Medulla oblongata (tissue), 1 donor: ENCODE data around the gene TMEM184A.

ENCODE experiments used
- DNase-seq: peaks from one replicate; pipeline ENCODE4 v3.0.0-alpha.2; 2015; ENCODE audit errors: extremely low spot score

Gene TMEM184A

DNA sequence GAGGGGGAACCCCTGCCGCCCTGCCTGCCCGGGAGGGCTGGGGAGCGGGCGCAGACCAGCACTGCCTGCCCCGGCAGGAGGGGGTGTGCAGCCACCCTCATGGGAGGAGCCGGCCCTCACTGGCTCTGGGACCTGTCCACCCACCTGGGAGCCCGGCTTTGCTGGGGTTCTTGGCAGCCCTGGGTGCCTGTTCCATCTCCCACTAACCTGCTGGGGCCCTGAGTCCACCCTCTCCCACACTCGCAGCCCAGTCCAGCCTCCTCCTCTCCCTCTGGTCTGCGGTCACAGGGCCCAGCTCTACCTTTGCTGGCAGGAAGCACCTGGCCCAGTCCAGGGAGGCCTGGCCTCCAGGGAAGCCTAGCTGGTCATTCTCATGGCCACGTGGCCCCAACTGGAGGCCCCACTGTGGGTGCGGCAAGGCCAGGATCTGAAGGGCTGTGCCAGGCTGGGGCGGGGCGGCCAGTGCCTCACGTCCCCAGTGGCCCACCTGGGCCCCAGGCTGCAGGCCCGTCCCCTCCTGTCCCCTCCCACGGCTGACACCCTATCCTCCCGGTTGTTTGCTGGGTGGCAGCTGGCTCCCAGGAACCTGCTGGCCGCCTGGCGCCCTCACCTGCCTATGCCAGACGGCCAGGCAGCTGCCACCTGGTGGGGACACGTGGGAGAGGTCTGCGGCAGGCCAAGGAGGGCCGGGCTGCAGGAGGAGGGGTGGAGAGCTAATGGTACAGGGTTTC is at the start of gene TMEM184A:
Gene TMEM184A, minus strand, starts transcription at position 393 of the 731 bp plus-strand sequence. CDS start 721 bp downstream, outside the sequence.
- DNase-seq: no peak

- no peak for DNase-seq
Measured at GRCh38 chr7:1604383-1604782, 48.4 kb upstream of the TMEM184A start.

GRCh38 chr7:1603346-1604225 is 47.6 kb upstream of the TMEM184A start:
- no peak for DNase-seq

- DNase-seq: no peak
Measured at GRCh38 chr7:1602386-1602785, 46.4 kb upstream of the TMEM184A start.

GRCh38 chr7:1601956-1602355 is 46.0 kb upstream of the TMEM184A start:
- no peak for DNase-seq

- no peak for DNase-seq
Measured at GRCh38 chr7:1599640-1600395, 43.8 kb upstream of the TMEM184A start.

DNA sequence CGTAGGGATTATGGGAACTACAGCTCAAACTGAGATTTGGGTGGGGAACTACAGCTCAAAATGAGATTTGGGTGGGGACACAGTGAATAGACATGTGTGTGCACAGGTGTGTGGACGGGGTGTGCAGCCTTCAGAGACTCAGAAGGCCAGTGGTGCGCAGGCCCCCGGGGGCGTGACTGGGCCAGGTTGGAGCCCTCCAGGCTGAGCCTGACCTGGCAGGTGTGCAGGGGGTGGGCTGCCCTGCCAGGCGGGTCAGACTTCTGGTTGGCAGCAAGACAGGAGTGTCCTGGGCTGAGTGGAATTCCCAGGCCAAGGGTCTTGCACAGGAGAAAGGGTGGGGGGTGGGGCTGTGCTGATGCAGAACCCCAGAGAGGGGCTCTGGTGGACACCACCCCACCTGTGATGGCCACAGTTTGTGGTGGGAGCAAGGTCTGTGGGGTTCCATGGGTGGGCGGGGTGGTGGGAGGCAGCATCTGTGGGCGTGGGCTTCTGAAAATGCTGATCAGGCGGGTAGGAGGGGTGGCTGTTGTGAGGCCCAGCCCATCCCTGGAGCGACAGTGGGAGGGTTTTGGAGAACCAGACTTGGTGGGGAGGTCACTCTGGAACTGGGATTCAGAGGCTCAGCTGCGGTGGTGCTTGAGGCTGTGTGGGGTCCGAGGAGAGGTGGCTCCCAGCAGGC is 43.1 kb upstream of the TMEM184A start:
- DNase-seq: no peak

GRCh38 chr7:1598286-1598685 is 42.3 kb upstream of the TMEM184A start:
- no peak for DNase-seq

DNA sequence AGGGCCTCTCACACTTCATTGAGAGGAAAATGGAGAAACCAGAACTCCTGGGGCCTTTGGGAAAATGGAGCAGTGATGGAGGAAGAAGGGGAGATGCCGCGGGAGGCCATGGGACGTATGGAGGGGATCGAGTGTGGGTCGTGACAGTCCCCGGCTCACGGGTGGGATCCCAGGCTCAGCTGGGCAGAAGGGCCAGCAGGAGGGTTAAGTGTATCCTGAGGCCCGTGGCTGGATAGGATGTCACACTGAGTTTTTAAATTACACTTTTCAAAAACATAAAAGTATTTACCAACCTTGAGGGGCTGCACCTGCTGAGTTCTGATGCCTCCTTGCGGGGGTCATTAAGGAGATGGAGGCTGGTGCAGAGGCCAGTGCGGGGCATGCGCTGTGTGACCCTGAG is 41.8 kb upstream of the TMEM184A start:
- no peak for DNase-seq

DNA sequence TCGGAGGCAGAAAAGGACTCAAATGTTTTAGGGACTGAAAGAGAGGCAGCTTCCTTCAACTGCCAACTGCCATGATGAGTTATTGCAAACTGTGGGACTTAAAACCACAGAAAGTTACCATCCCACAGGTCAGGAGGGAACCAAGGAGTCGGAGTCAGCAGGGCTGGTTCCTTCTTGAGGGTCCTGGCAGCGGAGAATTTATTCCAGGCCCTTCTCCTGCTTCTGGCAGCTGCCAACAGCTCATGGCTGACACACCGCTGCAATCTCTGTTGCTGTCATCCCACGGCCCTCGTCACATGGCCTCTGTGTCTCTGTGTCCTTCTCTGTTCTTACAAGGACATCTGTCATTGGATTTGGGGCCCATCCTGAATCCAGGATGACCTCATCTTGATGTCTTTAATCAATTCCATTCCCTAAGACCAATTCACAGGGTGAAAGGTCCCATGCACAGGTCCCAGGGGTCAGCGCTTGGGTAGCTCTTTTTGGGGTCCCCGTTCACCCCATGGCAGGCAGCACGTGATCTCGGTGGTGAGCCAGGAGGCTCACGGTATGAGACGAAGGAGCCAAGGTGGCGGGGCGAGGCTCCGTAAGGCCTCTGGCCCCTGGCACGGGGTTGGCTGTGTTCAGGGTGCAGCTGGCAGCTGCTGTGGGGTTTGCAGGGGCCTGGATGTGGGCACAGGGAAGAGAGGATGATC is 41.2 kb upstream of the TMEM184A start:
- DNase-seq: no peak

GRCh38 chr7:1596181-1597043 is 40.4 kb upstream of the TMEM184A start:
- DNase-seq: no peak

DNA sequence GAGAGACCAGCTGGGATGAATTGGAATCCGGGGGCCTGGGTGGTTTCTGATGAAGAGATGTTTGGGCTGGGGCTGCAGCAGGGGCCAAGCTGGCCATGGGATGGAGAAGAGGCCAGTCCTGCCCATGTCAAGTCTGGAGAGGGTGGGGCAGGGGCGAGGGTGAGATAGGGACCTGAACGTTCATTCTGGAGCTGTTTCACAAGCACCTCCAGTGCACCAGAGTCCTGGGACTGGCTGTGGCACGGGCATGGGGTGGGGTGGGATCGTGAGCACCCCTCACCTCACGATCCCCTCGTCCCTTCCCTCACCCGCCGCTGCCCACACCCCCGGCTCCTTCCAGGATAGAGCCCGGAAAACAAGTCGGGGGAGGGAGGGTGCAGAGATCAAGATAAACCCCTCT is 39.6 kb upstream of the TMEM184A start:
- DNase-seq: no peak

GRCh38 chr7:1595027-1595426 is 39.0 kb upstream of the TMEM184A start:
- no peak for DNase-seq

GRCh38 chr7:1593904-1594421 is 38.0 kb upstream of the TMEM184A start:
- DNase-seq: no peak

GRCh38 chr7:1593091-1593866 is 37.3 kb upstream of the TMEM184A start:
- DNase-seq: no peak

- DNase-seq: no peak
Measured at GRCh38 chr7:1592299-1592871, 36.4 kb upstream of the TMEM184A start.

DNA sequence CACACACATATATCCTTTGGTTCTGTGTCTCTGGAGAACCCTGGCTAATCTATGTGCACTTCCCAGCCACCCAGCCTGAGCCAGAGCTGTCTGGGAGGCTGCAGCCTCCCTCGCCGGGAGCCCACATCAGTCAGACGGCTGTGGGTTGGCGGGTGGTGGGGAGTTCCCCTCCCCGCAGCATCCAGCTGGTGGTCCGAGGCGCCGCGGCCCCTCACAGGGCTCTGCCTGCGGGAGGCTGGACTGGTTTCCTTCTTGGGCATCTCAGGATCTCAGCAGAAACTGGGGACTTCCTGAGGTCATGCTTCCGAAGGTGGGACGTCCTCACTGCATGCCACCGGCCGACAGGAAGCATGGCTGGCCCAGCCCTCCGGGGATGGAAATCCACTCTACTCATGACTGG is 35.9 kb upstream of the TMEM184A start:
- DNase-seq: no peak

- no peak for DNase-seq
Measured at GRCh38 chr7:1591396-1591795, 35.4 kb upstream of the TMEM184A start.

DNA sequence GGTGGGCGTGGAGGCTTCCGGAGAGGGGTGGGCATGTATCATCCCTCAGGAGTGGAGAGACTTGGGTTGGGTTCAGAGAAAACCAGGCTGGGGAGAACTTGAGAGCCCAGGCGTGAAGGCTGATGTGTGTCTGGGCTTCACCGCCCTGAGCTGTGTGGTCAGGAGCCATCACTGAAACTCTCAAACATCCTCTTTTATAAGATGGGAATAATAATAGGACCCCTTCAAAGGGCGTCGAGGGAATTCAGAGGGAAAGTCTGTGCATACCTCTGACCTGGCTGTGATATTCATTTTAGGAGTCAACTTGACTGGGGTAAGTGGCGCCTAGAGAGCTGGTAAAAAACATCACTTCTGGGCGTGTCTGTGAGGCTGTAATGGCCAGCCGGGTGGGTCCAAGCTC is 34.9 kb upstream of the TMEM184A start:
- no peak for DNase-seq
